Glomerular visceral epithelial cell (primary cell): ENCODE data around the gene NR2F2.
A peak's percentile ranks its signal among the peaks of the same experiment; 100 is the strongest.

Experiments used
- DNase-seq: peaks from one replicate; pipeline ENCODE4 v3.0.0-alpha.2; 2016; ENCODE audit errors: extremely low spot score

Gene NR2F2

GRCh38 chr15:96331144-96331944, 844 bp downstream of the NR2F2 start:
- DNase-seq: peak; percentile 71

- DNase-seq: no peak
Observed at GRCh38 chr15:96331945-96332636, 1.6 kb downstream of the NR2F2 start.

DNA sequence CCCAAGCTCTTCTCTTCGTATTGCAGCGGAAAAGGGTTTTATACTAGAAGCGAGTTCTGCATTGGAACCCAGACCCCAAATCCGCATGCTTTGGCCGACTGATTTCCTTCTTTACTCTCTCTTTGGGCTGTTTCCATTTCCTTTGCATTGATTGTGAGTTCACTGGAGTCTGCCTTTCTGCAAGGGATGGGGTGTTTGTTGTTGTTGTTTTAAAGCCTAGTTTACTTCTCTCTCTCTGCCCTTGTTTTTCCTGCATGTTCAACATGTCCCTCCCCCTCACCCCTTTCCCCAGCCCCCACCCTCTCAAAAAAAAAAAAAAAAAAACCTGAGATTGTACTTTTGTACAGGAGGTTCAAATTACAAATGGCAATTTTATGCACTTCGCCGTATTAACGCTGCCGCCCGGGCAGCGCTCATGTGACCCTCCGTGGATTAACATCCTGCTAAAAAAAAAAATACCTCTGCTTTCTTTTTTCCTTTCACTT, 2.2 kb downstream of the NR2F2 start:
- no peak for DNase-seq

DNA sequence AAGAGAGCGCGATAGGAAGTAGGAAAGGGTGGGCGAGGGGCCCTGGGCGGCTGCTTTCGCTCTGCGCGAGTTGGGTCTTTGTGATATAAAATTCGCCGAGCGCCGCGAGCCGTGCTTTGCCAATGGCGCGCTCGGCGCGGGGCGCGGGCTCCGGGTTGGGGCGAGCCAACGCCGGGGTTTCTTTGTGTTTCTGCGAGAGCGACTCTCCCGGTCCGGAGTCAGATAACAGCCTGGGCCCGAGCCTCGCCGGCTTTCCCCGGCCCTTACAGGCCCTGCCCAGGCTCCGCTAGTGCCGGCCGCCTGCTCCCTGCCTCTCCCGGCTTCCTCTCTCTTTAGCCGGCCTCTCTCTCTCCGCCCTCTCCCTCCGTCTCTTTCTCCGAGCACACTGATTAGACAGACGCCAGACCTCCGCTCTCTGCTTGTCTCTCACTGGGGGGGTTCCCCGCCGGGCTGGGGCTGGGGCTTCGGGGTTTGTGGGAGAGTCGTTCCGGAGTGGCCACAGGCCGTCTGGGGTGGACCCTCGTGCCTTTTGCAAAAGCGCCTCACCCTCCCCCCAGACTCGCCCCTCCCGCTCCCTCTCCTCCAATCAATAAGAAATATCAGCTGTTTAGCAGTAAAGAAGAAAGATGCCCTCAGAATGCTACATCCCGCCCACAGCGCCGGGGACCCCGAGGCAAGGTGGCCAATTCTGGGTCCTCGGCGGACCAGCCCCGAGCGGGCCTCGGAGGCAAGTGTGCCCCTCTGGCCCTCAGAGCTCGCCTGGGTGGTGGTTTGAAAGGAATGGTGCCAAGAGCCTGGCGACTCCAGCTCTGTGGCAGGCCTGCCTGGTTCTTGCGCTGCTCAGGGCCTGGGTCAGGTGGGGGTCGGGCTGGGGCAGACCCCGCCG, 2.9 kb downstream of the NR2F2 start:
- DNase-seq: no peak

DNA sequence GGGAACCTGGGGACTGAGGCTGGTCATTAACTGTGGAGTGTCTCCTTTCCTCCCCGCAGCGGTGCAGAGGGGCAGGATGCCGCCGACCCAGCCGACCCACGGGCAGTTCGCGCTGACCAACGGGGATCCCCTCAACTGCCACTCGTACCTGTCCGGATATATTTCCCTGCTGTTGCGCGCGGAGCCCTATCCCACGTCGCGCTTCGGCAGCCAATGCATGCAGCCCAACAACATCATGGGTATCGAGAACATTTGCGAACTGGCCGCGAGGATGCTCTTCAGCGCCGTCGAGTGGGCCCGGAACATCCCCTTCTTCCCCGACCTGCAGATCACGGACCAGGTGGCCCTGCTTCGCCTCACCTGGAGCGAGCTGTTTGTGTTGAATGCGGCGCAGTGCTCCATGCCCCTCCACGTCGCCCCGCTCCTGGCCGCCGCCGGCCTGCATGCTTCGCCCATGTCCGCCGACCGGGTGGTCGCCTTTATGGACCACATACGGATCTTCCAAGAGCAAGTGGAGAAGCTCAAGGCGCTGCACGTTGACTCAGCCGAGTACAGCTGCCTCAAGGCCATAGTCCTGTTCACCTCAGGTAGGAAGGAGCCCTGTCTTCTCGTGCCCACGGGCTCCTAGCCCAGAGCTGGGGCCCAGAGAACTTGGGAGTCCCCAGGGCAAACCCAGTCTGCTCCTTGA, 3.7 kb downstream of the NR2F2 start:
- DNase-seq: no peak

DNA sequence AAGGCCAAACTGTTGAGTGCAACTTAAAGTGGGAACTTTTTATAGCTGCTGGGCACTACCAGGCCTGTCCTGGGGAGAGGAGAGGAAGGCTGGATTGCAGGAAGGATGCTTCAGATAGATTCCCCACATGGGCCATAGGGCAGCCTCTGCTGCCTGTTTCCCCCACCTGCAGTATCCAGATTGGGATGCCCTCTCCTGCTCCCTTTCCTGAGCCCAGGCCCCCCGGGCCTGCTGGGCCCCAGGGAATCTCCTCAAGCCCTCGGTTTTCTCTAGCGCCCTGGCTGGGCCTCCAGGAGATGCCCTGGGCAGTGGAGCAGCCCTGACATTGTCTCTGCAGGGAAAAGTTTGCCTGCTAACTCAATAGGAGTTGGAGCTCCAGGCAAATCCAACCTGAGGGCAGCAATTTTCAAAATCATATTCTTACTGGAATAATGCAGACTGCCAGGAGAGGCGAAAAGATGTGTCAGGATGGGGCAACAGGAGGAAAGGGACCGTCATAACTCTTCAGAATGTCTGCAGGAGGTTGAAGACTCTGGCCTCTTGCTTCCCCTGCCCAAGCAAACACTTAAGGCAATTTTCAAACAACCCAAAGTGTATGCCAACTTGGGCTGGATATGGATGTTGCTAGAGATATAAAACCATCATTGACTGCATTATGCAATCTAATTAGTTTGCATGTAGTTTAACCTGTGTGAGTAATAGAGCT, 4.4 kb downstream of the NR2F2 start:
- DNase-seq: no peak

DNA sequence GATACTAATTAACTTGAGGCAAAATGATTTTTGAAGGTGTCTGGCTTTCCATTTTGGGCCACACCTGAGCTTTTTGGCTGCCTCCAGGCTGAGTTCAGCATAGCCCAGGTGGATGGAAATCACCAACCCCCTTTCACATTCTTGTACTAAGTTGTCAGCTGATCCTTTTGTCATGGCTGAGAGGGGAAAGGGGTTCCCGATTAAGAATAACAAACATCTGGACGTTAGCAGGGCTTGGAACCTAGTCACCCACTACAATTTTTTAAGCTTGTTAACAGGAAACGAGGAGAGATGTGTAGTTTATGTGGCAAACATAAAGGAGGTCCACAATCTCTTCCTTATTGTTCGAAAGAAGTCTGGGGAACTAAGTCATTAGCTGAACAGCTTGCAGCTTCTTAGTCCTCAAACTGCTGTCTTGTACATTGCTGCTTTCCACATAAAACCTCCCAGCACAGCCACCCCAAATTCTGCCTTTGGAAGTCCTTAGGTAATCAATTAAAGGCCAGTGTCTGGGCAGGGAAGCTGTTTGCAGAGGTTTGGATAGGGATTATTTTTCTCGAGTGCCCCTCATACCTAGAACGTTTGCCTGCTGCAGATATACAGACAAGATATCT, 5.0 kb downstream of the NR2F2 start:
- no peak for DNase-seq

DNA sequence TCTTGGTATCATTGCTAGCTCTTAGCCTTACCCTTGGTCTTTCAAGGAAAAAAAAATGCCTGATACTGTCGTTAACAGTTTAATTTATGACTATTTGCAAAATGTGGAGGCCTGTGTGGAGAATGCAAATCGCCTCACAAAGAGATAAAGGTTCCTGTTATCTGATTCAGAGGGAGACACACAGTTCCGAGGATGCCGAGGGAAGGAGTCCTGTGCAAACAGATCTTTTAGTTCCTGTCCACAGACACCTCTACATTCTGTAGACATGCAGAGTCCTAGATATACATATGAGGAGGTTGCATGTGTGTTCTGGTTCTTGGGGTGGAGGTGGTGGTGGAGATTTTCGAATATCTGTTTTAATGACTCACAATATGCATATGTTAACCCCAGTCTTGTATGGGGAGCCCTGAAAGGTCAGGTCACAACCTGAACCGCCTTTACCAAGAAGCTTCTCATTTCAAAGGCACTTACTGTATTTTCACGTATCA, 5.7 kb downstream of the NR2F2 start:
- DNase-seq: no peak

DNA sequence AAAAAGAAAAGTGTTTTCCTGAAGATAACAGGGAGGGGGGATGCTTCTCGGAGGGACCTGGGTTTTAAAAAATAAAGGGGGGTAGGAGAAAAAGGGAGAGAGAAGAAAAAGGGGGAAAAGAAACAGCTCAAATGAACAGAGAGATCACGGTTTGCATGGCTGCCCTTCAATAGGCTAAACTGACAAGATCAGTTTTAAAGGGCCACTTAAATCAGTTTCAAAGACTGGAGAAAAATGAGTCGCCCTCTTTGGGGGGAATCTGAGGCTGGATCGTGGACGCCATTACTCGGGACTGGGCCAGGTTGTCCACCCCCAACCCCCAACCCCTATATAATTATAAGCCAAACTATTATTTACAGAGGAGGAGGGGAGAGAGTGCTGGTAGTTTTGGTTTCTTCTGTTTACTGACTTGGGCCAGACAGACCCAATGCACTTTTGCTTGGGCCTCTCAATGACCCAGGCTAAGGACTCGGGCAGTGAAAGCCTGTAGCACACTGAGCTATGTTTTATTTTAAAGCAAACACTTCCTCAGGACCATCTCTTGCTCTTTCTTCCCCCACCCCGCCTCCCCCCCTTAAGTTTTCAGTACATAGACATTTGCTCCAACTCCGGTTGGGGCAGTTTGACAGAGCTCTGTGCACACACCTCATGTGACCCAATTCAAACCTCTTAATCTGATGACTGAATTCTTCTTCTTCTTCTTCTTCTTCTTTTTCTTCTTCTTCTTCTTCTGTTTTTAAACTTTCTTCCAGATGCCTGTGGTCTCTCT, 6.3 kb downstream of the NR2F2 start:
- DNase-seq: no peak

GRCh38 chr15:96337365-96338023, 7.0 kb downstream of the NR2F2 start:
- DNase-seq: no peak

DNA sequence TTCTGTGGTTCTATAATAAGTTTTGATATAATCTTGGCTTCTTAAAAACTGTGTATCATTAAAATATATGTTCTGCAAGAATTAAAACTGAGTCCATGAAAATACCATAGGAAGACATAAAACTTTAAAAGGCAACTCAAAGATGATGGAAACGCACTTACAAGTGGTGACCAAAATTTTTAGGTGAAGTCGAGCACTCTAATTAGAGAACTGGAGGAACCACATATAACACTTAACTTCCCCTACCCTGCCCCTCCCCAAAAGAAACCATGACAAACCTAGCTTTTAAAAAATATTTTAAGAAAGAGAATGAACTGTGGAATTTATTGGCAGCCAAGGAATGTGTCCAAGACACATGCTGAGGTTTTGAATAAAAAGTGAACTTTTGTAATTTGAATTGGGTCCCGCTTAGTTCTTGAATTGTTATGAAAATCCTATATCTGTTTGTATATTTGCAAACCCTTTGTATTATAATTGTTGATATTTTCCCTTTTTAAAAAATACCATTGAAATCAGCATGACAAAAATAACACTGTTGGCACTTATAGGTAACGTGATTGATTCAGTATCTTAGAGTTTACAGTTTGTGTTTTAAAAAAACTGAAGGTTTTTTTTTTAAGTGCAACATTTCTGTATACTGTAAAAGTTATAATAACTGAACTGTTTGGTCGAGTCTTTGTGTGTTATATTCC, 7.7 kb downstream of the NR2F2 start:
- DNase-seq: no peak

DNA sequence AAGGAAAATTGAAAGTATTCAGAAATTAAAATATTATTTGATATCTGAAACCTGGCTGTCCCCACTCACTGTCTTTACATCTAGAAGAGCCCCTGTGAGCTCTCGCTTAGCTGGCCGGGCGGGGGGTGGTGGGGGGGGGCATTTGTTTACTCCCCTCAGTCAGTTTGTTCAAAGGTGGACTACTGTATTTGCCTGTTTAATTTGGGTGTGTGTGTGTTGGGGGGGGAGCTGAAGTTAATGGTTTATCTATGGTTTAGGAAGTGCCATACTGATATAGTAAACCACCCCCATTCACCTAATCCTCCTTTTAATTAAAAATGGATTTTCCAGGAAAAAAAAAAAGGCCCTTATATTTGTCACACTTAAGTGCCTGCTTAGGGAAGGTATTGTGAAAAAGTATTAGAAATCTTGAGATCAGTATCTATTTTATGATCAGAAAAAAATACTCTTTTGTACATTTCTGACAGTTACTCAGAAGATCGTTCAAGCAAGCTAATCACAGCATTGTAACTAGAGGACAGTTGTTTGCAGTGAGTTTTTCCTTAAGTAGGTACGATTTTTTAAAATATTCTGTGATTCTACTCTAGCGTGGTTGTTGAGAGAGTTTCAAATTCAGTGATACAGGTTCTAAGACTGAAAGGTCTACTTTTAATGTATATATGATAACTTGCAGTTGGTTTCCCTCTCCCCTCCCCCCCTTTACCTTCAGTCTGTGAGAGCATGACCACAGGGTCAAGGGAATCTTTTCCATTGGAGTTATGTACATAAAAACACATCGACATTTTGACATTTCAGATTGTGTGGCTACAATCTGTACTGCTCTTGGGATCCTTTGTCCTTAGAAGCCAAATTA, 8.5 kb downstream of the NR2F2 start:
- no peak for DNase-seq

DNA sequence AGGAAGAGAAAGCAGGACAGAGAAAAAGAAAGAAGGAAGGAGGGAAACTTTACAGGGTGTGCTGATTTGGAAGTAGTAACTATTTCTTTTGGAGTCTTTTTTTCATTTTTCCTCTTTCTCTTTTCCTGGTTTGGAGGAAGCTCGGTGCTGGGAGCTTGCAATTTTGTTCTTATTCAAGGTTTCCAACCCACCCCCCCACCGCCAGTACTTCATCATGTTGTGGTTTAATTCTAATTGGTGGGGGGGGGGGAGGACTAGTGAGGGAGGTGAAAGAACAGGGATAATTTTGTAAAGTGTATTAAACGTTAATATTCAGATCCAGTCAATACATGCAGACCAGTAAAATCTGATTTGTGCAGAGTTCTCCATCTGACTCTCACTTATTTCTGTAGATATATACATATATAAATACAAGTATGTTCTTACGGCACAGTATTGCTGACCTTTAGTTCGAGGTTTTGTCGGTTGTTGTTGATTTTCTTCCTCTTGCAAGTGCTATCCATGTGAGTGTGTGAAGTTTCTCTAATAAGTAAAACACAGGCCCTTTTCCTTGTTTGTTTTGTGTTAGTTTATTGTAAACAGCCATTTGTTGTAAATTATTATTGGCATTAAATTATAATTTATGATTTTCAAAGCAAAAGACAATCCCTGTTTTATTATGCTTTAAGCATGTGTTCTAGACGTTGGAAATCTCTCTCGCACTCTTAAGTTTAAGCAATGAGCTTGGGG, 9.3 kb downstream of the NR2F2 start:
- no peak for DNase-seq

GRCh38 chr15:96340348-96340597, 9.8 kb downstream of the NR2F2 start:
- no peak for DNase-seq

GRCh38 chr15:96340598-96341512, 10.4 kb downstream of the NR2F2 start:
- peak; percentile 72 for DNase-seq
